GM12878 (cell line): ENCODE results near the gene IBA57.

ENCODE experiments used
- HCFC1 ChIP-seq: fragments of 150-350 bp; IDR thresholded peaks from 2 replicates; pipeline ENCODE4 v1.6.1; 2014; ENCODE audit warnings: low read length
- TF ChIP-seq, protein P1 (sequence below), 3 experiments: IDR thresholded peaks in 2 of 3; conservative IDR thresholded peaks in 1 of 3; 2 replicates each; pipeline ENCODE4 v1.5.1; 2011; ENCODE audit warnings: low read depth in 3 of 3, low read length in 3 of 3, mild to moderate bottlenecking in 3 of 3, control low read depth in 2 of 3, moderate library complexity in 2 of 3, inconsistent platforms in 1 of 3, mixed read lengths in 1 of 3; ENCODE audit not compliant: control insufficient read depth in 2 of 3, insufficient read depth in 1 of 3; ENCODE audit errors: extremely low read depth in 1 of 3

DNA sequence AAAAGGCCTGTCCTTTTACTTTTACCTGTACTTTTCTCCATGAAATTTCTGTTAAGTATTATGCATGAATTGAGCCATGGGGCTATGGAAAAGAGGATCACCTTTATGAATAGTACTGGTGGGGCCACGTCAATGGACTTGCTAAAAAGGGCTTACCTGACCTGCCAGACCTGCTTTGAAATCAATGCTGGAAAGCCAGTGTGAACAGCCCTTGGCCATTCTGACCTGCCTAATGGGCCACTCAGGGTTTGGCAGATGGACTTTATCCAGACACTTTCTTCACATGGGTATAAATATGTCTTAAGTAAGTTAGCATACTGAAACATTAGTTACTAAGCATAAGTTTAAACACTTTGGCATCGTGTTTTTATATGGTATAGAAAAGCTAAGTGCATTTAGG, 33.8 kb upstream of the IBA57 start:
- no peak for TF ChIP-seq HCFC1
- TF ChIP-seq, protein P1, sequence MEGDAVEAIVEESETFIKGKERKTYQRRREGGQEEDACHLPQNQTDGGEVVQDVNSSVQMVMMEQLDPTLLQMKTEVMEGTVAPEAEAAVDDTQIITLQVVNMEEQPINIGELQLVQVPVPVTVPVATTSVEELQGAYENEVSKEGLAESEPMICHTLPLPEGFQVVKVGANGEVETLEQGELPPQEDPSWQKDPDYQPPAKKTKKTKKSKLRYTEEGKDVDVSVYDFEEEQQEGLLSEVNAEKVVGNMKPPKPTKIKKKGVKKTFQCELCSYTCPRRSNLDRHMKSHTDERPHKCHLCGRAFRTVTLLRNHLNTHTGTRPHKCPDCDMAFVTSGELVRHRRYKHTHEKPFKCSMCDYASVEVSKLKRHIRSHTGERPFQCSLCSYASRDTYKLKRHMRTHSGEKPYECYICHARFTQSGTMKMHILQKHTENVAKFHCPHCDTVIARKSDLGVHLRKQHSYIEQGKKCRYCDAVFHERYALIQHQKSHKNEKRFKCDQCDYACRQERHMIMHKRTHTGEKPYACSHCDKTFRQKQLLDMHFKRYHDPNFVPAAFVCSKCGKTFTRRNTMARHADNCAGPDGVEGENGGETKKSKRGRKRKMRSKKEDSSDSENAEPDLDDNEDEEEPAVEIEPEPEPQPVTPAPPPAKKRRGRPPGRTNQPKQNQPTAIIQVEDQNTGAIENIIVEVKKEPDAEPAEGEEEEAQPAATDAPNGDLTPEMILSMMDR (IDR thresholded peaks at IDR 0.05 in 2 of 3, conservative IDR thresholded peaks at IDR 0.05 in 1 of 3; ENCODE audit: control insufficient read depth in 2 of 3, extremely low read depth in 1 of 3, insufficient read depth in 1 of 3, low read depth in 3 of 3, low read length in 3 of 3) = no peak
